Measurements from ENCODE around the gene RAD23A.

Gene RAD23A

GRCh38 chr19:12945479-12946091 lies at the start of gene RAD23A:
TSS of gene RAD23A (plus strand) at chr19:12945862. CDS start at chr19:12945949, 87 bp downstream.
- ChIA-PET CTCF (interaction anchor here (0.6 to 1.3 kb wide), 2 partner anchors 20 to 1346 kb away, joined by 3 to 4 read pairs; no protein-coding TSS in a partner anchor), POLR2A (ENCODE audit: low non-redundant PET) (no interaction called here)
- TF ChIP-seq CTCF (conservative IDR thresholded peaks at IDR 0.05; ENCODE audit: low read depth), result no peak
- DNase-seq (ENCODE audit: low spot score), result peak; percentile 96
- peak within 1 kb of the TSS; percentile 96 for H3K27ac ChIP-seq

DNA sequence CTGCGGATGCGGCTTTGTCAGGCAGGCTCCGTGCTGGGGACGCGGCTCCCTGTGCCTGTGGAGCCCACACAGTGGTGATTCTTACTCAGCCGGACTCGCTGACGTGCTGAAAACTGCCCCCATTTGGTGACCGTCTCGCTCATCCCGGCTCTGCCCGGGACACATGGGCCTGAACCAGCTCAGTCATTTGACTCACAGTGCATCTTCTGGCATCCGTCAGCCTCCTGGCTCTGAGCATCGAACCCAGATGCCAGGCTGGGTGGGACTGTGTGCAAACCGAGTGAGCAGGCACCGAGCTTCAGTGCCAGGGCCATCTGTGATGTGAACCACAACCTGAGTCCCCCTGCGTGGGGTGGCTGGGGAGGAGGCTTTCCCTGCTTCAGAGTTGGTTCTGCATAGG lies 49.2 kb upstream of the RAD23A start:
- no peak for TF ChIP-seq CTCF (conservative IDR thresholded peaks at IDR 0.05; ENCODE audit: low read depth)
- no peak overlapping the region for H3K27ac ChIP-seq
- ChIA-PET POLR2A (ENCODE audit: low non-redundant PET) (no interaction called here), CTCF (interaction anchor here (0.6 kb wide), 1 partner anchor 58 kb away, joined by 3 read pairs; no protein-coding TSS in a partner anchor)
- no peak for DNase-seq (ENCODE audit: low spot score)

DNA sequence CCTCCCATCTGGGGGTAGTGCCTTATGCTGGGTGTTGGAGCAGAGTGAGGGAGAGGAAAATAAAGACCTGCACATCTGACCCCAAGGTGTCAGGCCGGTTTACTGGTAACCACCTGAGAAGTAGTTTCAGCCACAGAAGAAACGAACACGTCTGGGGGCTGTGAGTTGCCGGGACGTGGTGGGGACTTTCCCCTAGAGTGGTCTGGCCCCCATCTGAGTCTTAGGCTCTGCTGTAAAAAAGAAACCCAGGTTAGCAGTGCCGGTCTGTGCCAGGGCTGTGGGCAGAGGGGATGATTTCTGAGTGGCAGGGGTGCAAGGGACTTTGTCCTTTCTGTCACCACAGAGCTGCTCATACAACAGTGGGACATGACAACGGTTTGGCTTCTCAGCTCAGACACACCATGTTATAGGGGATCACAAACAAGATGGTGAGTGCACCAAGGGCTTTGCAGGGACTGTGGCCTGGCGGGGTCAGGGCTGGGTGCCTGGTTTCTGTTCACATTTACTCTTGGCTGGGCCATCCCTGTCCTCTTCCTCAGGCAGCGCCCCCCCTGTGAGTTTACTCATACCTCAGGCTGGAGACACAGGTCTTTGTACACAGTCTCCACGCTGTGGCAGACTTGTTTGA lies 45.7 kb upstream of the RAD23A start:
- peak overlapping the region; percentile 23; the same call in 1 of the 2 replicates for H3K27ac ChIP-seq
- TF ChIP-seq CTCF (conservative IDR thresholded peaks at IDR 0.05; ENCODE audit: low read depth), result no peak
- CTCF ChIA-PET, result no interaction called here
- POLR2A ChIA-PET (ENCODE audit: low non-redundant PET), result interaction anchor here (1.1 kb wide), 1 partner anchor 9 kb away, joined by 4 read pairs; the partner anchor contains the start of gene GCDH
- no peak for DNase-seq (ENCODE audit: low spot score)

DNA sequence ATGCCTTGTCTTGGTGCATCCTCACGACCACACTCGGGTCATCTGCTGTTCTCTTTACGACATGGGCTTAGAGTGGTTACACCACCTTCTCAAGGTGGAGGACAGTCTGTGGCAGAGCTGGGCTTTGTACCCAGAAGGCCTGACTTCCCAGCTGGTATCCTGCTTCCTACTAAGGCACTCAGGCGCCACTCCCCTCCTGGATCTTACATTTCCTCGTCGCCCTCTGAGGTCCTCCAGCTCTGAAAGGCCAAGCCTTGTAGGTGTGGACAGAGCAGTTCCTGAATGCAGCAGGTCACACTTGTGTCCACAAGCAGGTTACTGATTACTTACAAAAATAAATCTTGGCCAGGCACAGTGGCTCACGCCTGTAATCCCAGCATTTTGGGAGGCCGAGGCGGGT lies 38.5 kb upstream of the RAD23A start:
- ChIA-PET POLR2A (ENCODE audit: low non-redundant PET) (no interaction called here), CTCF (interaction anchor here (0.6 kb wide), 1 partner anchor 111 kb away, joined by 6 read pairs; no protein-coding TSS in a partner anchor)
- 0 out of 2 replicates have a peak overlapping the region, but pooled peaks have one; percentile 12 for H3K27ac ChIP-seq
- DNase-seq (ENCODE audit: low spot score), result no peak
- TF ChIP-seq CTCF (conservative IDR thresholded peaks at IDR 0.05; ENCODE audit: low read depth), result no peak

DNA sequence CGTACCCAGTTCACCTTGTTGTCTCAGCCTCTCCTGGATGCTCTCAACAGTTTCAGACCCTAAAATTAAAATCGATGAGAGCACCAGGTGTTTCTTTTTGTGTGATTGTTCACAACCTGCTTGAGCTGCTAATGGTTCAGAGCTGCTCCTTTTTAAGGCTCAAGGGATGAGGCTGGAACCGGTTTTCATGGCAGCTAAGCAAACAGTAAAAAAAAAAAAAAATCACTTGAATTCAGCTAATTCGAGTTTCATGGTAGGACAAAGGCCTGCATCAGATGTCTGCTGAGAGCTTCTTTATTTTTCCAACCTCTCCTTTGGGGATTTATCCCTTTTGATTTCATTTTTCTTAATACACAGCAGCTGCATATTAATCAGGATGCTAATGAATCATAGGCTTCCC lies 33.1 kb upstream of the RAD23A start:
- no peak for TF ChIP-seq CTCF (conservative IDR thresholded peaks at IDR 0.05; ENCODE audit: low read depth)
- no peak for DNase-seq (ENCODE audit: low spot score)
- ChIA-PET POLR2A (ENCODE audit: low non-redundant PET) (no interaction called here), CTCF (no interaction called here)
- H3K27ac ChIP-seq, result no peak overlapping the region

- no peak for DNase-seq (ENCODE audit: low spot score)
- no peak for TF ChIP-seq CTCF (conservative IDR thresholded peaks at IDR 0.05; ENCODE audit: low read depth)
- no peak overlapping the region for H3K27ac ChIP-seq
- CTCF ChIA-PET, result interaction anchor here (0.7 to 1.1 kb wide), 2 partner anchors 9 to 52 kb away, joined by 4 read pairs; no protein-coding TSS in a partner anchor
- POLR2A ChIA-PET (ENCODE audit: low non-redundant PET), result no interaction called here
Observed at GRCh38 chr19:12913011-12913561, 32.6 kb upstream of the RAD23A start.
